ENCODE data around the gene FOXC2. TPM values are rescaled to one million over a fixed set of nuclear protein-coding genes. Genes with fewer than 3 reads are reported as not detected.
A peak's percentile ranks its signal among the peaks of the same experiment; 100 is the strongest.

FOXC2 gene
- total RNA-seq (2013), result not detected
- polyA plus RNA-seq, result not detected
- not detected in 2 replicates for polyA minus RNA-seq
- 0 to 0.15 (median 0) reads per million in 11 experiments for total RNA-seq

GRCh38 chr16:86566601-86566965 is at the start of gene FOXC2:
Gene FOXC2 (plus strand): TSS chr16:86566829. CDS start chr16:86567336, 507 bp downstream.
- Histone ChIP-seq H3K4me1 (ENCODE audit: control insufficient read depth in 1 of 2, insufficient read depth in 2 of 2, low read length in 2 of 2) (peaks cover 4 to 9% of the 10 kb centered on the region in 2 donors), H3K79me2 (ENCODE audit: insufficient read depth, low read length) (no peaks in the 10 kb centered on the region), H2AFZ (ENCODE audit: insufficient read depth, low read depth, low read length, poor library complexity, severe bottlenecking) (no peak within 1 kb of the TSS), H3K4me3 (replicated peaks in 1 of 3; ENCODE audit: low read depth in 2 of 3, low read length in 3 of 3) (no peak within 1 kb of the TSS), H3K9me3 (replicated peaks in 1 of 2; ENCODE audit: control insufficient read depth in 1 of 2, insufficient read depth in 1 of 2, low read length in 2 of 2) (peaks cover 0 to 20% of the 10 kb centered on the region in 2 donors), H4K20me1 (ENCODE audit: insufficient read depth, low read length) (no peaks in the 10 kb centered on the region), H3K27me3 (ENCODE audit: control insufficient read depth in 2 of 2, insufficient read depth in 2 of 2, low read length in 2 of 2) (peaks cover 44 to 76% of the 10 kb centered on the region in 2 donors), H3K36me3 (replicated peaks in 1 of 2; ENCODE audit: control insufficient read depth in 1 of 2, insufficient read depth in 2 of 2, low read length in 2 of 2) (no peaks in the 10 kb centered on the region), H3K4me2 (replicated peaks; ENCODE audit: extremely low read depth, low read length, poor library complexity, severe bottlenecking) (peak within 1 kb of the TSS; percentile 29), H3K27ac (ENCODE audit: low read depth in 1 of 2, low read length in 2 of 2) (no peak within 1 kb of the TSS), H3K9ac (ENCODE audit: insufficient read depth, low read length, poor library complexity, severe bottlenecking) (no peak within 1 kb of the TSS)
- 1% methylated on average over 30 of the region's 30 CpGs for WGBS (ENCODE audit: insufficient coverage)
- Mint-ChIP-seq H3K4me1 (peaks cover 22% of the 10 kb centered on the region), H3K27ac (no peak within 1 kb of the TSS), H3K36me3 (peaks cover 0 to 3% of the 10 kb centered on the region in 2 donors), H3K9me3 (peaks cover 0 to 12% (median 0%) of the 10 kb centered on the region in 7 donors), H3K27me3 (ENCODE audit: low read depth in 3 of 3) (peaks cover 78 to 91% (median 79%) of the 10 kb centered on the region in 3 donors), H3K4me3 (peak within 1 kb of the TSS in 1 of 2 donors; percentile 85)
- intact Hi-C loops (cut with micrococcal nuclease), result no loop called here
- no peak for TF ChIP-seq CTCF (IDR thresholded peaks at IDR 0.05)
- no peak for DNase-seq

- Histone ChIP-seq H3K4me1 (ENCODE audit: control insufficient read depth in 1 of 2, insufficient read depth in 2 of 2, low read length in 2 of 2) (no peaks in the 10 kb centered on the region), H3K36me3 (replicated peaks in 1 of 2; ENCODE audit: control insufficient read depth in 1 of 2, insufficient read depth in 2 of 2, low read length in 2 of 2) (no peaks in the 10 kb centered on the region), H4K20me1 (ENCODE audit: insufficient read depth, low read length) (no peaks in the 10 kb centered on the region), H3K79me2 (ENCODE audit: insufficient read depth, low read length) (no peaks in the 10 kb centered on the region), H3K9ac (ENCODE audit: insufficient read depth, low read length, poor library complexity, severe bottlenecking) (no peak overlapping the region), H3K27me3 (ENCODE audit: control insufficient read depth in 2 of 2, insufficient read depth in 2 of 2, low read length in 2 of 2) (peaks cover 42 to 82% of the 10 kb centered on the region in 2 donors), H3K4me3 (replicated peaks in 1 of 3; ENCODE audit: low read depth in 2 of 3, low read length in 3 of 3) (no peak overlapping the region), H3K27ac (ENCODE audit: low read depth in 1 of 2, low read length in 2 of 2) (no peak overlapping the region), H3K9me3 (replicated peaks in 1 of 2; ENCODE audit: control insufficient read depth in 1 of 2, insufficient read depth in 1 of 2, low read length in 2 of 2) (peaks cover 0 to 4% of the 10 kb centered on the region in 2 donors), H2AFZ (ENCODE audit: insufficient read depth, low read depth, low read length, poor library complexity, severe bottlenecking) (no peak overlapping the region), H3K4me2 (replicated peaks; ENCODE audit: extremely low read depth, low read length, poor library complexity, severe bottlenecking) (no peak overlapping the region)
- TF ChIP-seq CTCF (IDR thresholded peaks at IDR 0.05), result no peak
- DNase-seq, result no peak
- Mint-ChIP-seq H3K4me3 (peak overlapping the region in 1 of 2 donors; percentile 78), H3K4me1 (peaks cover 4% of the 10 kb centered on the region), H3K27me3 (ENCODE audit: low read depth in 3 of 3) (peaks cover 82 to 96% (median 82%) of the 10 kb centered on the region in 3 donors), H3K9me3 (peaks cover 0 to 8% (median 2%) of the 10 kb centered on the region in 7 donors), H3K36me3 (peaks cover 0 to 3% of the 10 kb centered on the region in 2 donors), H3K27ac (no peak overlapping the region)
- intact Hi-C loops (cut with micrococcal nuclease), result no loop called here
- 20% methylated on average over 1 of the region's 9 CpGs for WGBS (ENCODE audit: insufficient coverage)
These were observed 49.6 kb upstream of the FOXC2 start for GRCh38 chr16:86517033-86517432.

Measured in CD14-positive monocyte (primary cell).